DOHH2 (cell line): Measurements from ENCODE around the gene ARL13A.

ENCODE experiments used
- H3F3A ChIP-seq: fragments of 200-600 bp; sonication (generic), shearing (Covaris generic); 2 replicates; pipeline ENCODE4 v1.6.0; 2016; ENCODE audit warnings: antibody characterized with exemption, mild to moderate bottlenecking; ENCODE audit not compliant: control insufficient read depth, insufficient read depth
- H3K27ac ChIP-seq: fragments of 200-600 bp; sonication (generic); 2 replicates; pipeline ENCODE4 v1.5.1; 2014; ENCODE audit warnings: low read depth, mild to moderate bottlenecking, low read length, moderate library complexity
- H3K27me3 ChIP-seq: fragments of 200-600 bp; sonication (generic); 2 replicates; pipeline ENCODE4 v1.6.1; 2014; ENCODE audit warnings: mild to moderate bottlenecking, low read length, mixed read lengths; ENCODE audit not compliant: control insufficient read depth
- H3K36me3 ChIP-seq: fragments of 200-600 bp; sonication (generic); 2 replicates; pipeline ENCODE4 v1.6.1; 2014; ENCODE audit warnings: mild to moderate bottlenecking, low read length, moderate library complexity, mixed read lengths; ENCODE audit not compliant: control insufficient read depth
- H3K4me1 ChIP-seq: fragments of 200-600 bp; sonication (generic); 2 replicates; pipeline ENCODE4 v1.6.1; 2014; ENCODE audit warnings: mild to moderate bottlenecking, low read length, mixed read lengths; ENCODE audit not compliant: control insufficient read depth
- H3K4me2 ChIP-seq: fragments of 200-600 bp; sonication (generic); 2 replicates; pipeline ENCODE4 v1.6.0; 2014; ENCODE audit warnings: mild to moderate bottlenecking, low read length, moderate library complexity
- H3K4me3 ChIP-seq: fragments of 200-600 bp; sonication (generic); 2 replicates; pipeline ENCODE4 v1.5.1; 2014; ENCODE audit warnings: mild to moderate bottlenecking, low read length, mixed read lengths
- H3K79me2 ChIP-seq: fragments of 200-600 bp; sonication (generic); 2 replicates; pipeline ENCODE4 v1.6.1; 2014; ENCODE audit warnings: mild to moderate bottlenecking, low read length, mixed read lengths; ENCODE audit not compliant: control insufficient read depth
- H3K9me2 ChIP-seq: fragments of 200-600 bp; sonication (generic); replicated peaks from 2 replicates; pipeline ENCODE4 v1.6.1; 2014; ENCODE audit warnings: mild to moderate bottlenecking, low read length, mixed read lengths; ENCODE audit not compliant: control insufficient read depth
- H3K9me3 ChIP-seq: fragments of 200-600 bp; sonication (generic); 2 replicates; pipeline ENCODE4 v1.6.1; 2014; ENCODE audit warnings: antibody characterized with exemption, low read length, mixed read lengths; ENCODE audit not compliant: control insufficient read depth, insufficient read depth
- H4K20me1 ChIP-seq: fragments of 200-600 bp; sonication (generic); 2 replicates; pipeline ENCODE4 v1.6.0; 2014; ENCODE audit warnings: low read depth, mild to moderate bottlenecking, antibody characterized with exemption, low read length, moderate library complexity; ENCODE audit not compliant: control insufficient read depth, insufficient read depth
- EZH2phosphoT487 ChIP-seq: fragments of 200-600 bp; sonication (generic); IDR thresholded peaks from 2 replicates; pipeline ENCODE4 v1.6.1; 2017; ENCODE audit warnings: borderline replicate concordance, mild to moderate bottlenecking, antibody characterized with exemption, low read length, moderate library complexity, mixed read lengths
- TF ChIP-seq, protein P1 (sequence below): fragments of 200-600 bp; sonication (generic); IDR thresholded peaks from one replicate; pipeline ENCODE4 v1.5.1; 2014; ENCODE audit warnings: antibody characterized with exemption, mild to moderate bottlenecking, low read depth, low read length; ENCODE audit not compliant: poor library complexity, severe bottlenecking

Gene ARL13A

DNA sequence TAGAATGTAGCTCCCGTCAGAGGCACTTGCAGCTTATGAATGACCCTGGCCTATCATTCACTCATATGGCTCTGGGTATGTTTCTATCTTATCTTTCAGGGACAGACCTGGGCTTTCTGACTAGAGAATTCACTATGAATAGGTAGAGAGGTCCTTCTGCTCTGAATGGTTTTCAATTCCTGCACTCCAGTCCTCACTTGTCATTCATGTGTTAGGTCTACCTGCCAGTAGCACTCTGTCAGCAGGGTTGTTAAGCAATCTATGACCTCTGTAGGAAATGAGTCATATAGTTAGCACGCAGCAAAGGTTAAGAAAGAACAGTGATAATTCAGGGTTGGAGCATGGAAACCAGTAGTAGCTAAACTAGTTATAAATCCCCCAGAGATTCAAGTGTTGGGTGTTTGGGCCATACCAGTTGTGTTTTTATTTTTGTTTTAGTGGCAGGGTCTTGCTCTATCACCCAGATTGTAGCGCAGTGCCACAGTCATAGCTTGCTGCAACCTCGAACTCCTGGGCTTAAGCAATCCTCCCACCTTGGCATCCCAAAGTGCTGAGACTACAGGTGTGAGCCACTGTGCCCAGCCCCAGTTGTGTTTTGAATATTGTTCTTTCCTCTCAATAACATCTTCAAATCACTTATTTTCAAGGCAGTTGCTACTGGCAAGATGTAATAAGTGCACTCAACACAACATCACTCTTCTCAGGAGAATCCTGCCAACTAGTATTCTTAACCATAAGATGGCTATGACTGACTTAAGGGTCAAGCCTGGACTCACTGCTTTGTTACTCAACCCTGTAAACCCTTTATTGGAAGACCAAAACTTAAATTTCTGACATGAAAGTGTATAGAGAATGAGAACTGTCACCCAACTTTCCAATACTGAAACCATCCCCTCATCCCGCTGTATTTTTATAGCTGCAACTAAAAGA lies 25.1 kb downstream of the ARL13A start:
- Histone ChIP-seq H3K27me3 (no peaks in the 10 kb centered on the region), H3K4me1 (peaks cover 7% of the 10 kb centered on the region), H3F3A (no peaks in the 10 kb centered on the region), H3K4me3 (no peak overlapping the region), H3K4me2 (no peak overlapping the region), H3K79me2 (no peaks in the 10 kb centered on the region), H3K36me3 (no peaks in the 10 kb centered on the region), H3K9me2 (no peaks in the 10 kb centered on the region), H4K20me1 (no peaks in the 10 kb centered on the region), H3K9me3 (no peaks in the 10 kb centered on the region), H3K27ac (no peak overlapping the region)
- TF ChIP-seq, protein P1, sequence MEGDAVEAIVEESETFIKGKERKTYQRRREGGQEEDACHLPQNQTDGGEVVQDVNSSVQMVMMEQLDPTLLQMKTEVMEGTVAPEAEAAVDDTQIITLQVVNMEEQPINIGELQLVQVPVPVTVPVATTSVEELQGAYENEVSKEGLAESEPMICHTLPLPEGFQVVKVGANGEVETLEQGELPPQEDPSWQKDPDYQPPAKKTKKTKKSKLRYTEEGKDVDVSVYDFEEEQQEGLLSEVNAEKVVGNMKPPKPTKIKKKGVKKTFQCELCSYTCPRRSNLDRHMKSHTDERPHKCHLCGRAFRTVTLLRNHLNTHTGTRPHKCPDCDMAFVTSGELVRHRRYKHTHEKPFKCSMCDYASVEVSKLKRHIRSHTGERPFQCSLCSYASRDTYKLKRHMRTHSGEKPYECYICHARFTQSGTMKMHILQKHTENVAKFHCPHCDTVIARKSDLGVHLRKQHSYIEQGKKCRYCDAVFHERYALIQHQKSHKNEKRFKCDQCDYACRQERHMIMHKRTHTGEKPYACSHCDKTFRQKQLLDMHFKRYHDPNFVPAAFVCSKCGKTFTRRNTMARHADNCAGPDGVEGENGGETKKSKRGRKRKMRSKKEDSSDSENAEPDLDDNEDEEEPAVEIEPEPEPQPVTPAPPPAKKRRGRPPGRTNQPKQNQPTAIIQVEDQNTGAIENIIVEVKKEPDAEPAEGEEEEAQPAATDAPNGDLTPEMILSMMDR = no peak
- TF ChIP-seq EZH2phosphoT487 = no peak

DNA sequence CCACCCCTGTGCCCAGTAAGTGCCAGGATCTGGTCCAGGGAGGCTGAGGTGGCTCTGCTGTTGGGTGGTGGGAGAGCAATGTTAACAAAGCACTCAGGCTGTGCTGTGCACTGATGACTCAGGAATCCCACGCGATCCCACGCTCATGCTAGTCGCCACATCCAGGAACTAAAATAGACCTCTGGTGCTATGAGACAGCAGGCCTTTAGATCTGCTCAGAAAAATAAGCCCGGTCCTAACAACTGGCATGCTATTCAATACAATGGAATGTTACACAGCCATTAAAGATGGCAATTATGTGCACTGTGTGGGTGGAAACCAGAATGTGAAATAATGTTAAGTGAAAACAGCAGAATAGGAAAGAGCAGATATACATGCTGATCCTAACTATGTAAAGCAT lies 26.0 kb downstream of the ARL13A start:
- no peaks in the 10 kb centered on the region for H3K9me2 ChIP-seq
- H3K36me3 ChIP-seq = no peaks in the 10 kb centered on the region
- TF ChIP-seq, protein P1 = no peak
- no peak for TF ChIP-seq EZH2phosphoT487
- H3K9me3 ChIP-seq = no peaks in the 10 kb centered on the region
- no peak overlapping the region for H3K4me3 ChIP-seq
- no peaks in the 10 kb centered on the region for H4K20me1 ChIP-seq
- no peaks in the 10 kb centered on the region for H3K4me1 ChIP-seq
- no peaks in the 10 kb centered on the region for H3K79me2 ChIP-seq
- H3K27me3 ChIP-seq = no peaks in the 10 kb centered on the region
- H3F3A ChIP-seq = no peaks in the 10 kb centered on the region
- no peak overlapping the region for H3K27ac ChIP-seq
- H3K4me2 ChIP-seq = no peak overlapping the region

DNA sequence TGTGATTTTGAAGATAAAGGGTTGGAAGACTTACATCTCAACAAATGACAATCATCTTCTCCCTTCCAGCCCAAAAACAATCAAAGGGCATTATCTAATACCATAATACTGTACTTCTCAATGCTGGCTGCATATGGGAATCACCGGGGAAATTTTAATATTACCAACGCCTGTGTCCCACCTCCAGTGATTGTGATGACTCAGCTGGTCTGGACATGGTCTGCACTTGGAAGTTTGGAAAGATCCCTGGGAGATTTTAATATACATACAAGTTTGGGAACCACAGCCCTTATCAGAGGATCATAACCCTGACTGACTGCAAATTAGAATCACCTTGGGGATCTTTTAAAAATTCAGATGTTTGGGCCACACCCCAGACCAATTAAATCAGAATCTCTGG lies 29.9 kb downstream of the ARL13A start:
- Histone ChIP-seq H3K9me2 (no peaks in the 10 kb centered on the region), H4K20me1 (no peaks in the 10 kb centered on the region), H3K4me1 (no peaks in the 10 kb centered on the region), H3K36me3 (no peaks in the 10 kb centered on the region), H3K27ac (no peak overlapping the region), H3K27me3 (no peaks in the 10 kb centered on the region), H3K4me2 (no peak overlapping the region), H3K4me3 (no peak overlapping the region), H3F3A (no peaks in the 10 kb centered on the region), H3K79me2 (no peaks in the 10 kb centered on the region), H3K9me3 (no peaks in the 10 kb centered on the region)
- TF ChIP-seq, protein P1 = no peak
- TF ChIP-seq EZH2phosphoT487 = no peak
